HG03108 (cell line): Measurements from ENCODE around the gene MESP1.

Experiments
- ATAC-seq: cut with Tn5 transposase; IDR thresholded peaks from one replicate; pipeline ENCODE4 v1.9.1; 2021; ENCODE audit warnings: moderate library complexity; ENCODE audit not compliant: unreplicated experiment

Gene MESP1

DNA sequence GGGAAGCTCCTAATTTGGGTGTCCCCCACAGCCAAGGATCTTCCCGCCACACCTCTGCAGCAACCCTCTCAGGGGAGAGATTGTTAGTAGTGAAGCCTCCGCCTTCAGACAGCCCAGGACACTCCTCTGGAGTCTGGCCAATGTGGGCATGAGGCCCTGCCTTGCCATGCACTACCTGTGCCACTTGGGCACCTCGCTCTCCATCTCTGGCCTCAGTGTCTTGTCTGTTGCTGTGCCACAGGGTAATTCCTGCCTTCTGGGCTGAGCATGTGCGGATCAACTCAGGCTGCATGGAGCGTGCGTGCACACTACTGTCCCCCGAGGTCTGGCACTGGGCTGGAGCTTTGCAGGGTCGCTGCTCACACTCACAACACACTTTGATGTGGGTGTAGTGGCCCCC, 7.9 kb upstream of the MESP1 start:
- no peak for ATAC-seq

DNA sequence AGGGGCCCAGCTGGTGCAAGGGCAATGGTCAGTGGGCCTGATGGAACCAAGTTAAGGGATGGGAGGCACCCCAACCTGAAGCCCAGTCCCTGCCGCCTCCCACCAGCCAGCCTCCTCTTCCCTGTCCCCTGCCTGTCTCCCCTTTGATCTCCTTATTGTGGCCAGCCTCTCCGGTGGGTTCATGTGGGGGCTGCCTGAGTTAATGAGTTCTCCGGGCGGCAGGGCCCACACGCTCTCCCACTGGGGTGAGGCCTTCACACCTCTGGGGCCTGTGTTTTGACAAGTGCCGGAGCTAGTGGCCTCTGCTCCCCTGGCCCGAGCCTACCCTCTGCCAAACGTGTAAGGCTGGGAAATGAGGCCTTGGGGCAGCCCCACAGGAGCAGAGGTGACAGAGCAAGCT, 7.2 kb upstream of the MESP1 start:
- no peak for ATAC-seq

DNA sequence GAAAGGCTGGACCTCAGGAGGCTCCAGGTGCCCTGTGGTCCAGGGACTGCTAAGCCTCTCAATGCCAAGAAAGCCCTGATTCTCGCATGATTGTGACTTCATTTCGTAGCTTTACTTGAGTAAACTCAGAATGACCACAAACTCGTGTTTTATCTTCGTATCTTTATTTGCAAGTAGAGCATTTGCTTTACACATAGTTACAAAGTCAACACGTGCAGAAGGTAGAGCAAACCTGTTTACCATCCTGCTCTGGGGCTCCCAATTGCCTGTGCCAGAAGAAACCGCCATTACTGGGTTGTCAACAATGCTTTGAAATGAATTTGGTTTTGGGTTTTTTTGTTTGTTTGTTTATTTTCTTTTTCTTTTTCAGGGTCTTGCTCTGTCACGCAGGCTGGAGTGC, 5.8 kb upstream of the MESP1 start:
- no peak for ATAC-seq

DNA sequence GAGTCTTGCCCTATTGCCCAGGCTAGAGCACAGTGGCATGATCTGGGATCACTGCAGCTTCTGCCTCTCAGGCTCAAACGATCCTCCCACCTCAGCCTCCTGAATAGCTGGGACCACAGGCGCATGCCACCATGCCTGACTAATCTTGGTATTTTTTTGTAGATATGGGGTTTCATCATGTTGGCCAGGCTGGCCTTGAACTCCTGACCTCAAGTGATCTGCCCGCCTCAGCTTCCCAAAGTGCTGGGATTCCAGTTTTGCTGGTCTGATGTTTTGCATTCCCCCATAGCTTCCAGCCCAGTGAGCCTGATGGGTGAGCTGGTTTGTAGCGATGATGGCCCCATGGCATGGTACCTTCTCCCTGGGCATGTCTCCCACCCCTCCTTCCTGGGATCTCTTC, 4.7 kb upstream of the MESP1 start:
- ATAC-seq, result no peak

DNA sequence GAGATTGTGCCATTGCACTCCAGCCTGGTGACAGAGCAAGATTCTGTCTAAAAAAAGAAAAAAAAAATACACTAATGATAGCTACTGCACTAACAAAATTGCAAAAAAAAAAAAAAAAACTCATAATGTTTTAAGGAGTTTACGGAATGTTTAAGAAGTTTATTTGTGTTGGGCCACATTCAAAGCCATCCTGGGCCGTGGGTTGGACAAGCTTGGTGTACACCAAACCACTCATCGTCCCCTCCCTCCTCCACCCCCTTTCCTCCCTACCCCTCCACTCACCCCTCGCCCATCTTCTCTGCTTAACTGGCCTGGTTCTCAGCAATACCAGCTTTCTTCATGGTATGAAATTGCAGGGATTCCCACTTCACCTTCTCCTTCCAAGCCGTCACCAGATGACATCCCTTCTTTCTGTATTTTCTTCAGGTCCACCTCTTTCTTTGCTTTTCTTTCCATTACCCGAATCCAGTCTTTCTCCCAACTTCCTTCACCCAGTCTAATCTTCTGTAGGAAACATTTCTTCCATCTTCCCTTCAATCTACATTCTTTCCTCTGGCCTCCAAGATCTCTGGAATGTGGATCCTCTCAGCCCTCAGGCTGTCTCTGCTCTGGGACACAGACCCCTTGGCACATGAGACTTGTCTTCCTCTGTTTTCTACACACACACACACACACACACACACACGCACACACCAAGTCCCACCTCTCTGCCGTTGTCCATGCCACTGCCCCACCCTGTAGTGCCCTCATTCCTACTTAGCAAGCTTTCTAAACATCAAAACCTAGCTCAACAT, 3.5 kb upstream of the MESP1 start:
- no peak for ATAC-seq

DNA sequence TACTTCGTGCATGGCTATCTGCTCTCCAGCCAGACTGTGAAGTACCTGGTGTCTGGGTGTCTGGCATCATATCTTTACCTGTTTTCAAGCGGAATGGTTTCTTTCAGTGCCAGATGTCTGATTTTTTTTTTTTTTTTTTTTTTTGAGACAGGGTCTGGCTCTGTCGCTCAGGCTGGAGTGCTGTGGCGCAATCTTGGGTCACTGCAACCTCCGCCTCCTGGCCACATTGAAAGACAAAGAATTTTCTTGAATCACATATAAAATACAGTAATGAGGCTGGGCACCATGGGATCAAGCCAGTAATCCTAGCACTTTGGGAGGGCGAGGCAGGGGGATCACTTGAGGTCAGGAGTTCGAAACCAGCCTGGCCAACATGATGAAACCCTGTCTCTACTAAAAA, 2.8 kb upstream of the MESP1 start:
- no peak for ATAC-seq

DNA sequence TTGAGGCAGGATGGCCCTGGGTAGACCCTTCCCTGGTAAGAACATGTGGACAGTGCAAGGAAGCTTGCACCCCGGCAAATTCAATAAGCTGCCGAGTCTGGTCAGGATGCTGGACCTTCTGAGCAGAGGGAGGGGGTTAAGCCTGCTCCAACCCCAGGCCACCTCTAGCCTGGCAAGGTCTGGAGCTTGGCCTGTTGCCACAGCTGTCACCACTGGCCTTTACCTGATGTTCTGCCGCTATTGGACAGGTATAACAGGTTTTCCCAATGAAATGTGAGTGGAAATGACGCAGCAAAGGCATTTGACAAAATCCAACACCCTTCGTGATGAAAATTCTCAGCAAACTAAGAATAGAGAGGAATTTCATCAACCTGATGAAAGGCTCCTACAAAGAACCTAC, 699 bp upstream of the MESP1 start:
- ATAC-seq, result no peak

DNA sequence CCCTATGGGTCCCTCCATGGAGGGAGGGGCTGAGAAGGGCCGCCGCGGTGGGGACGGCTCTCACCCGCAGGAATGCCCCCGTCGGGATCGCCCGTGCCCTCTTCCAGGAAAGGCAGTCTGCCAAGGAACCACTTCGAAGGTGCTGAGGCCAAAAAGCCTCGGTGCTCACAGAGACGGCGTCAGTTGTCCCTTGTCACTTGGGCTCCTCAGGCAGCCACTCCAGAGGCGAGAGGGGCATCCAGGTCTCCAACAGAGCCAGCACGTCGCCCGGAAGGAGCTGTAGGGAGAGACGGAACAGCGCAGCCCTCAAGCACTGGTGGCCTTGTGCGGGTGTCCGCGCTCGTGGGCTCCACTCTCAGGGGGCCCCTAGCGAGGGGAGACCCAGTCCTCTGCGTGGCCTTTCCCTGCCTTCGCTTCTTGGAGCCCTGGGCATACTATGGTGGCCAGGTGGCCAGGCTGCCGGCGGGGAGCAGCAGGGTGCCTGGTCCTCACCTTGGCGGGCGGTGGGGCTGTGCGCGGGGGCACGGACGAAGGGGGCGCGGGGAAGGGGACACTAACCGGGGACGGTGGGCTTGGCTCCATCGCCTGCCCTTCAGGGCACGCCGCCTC, 994 bp downstream of the MESP1 start:
- ATAC-seq, result no peak

DNA sequence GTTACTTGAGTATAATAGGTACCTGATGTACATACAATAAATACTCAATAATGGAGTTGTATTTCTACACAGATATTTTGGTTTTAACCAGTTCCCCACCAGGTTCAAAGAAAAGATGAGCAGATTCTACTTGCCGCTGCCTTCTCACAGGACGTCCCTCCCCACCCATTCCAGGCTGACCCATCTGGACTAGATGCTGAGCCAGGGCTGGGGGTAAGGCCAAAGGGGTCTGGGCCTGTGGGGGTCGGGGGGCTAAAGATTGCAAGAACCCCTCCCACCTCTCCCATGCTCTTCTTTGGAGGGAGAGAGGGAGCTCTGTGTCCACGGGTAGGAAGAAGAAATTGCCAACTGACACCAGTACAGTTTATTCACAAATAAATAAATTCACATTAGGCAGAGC, 1.5 kb downstream of the MESP1 start:
- no peak for ATAC-seq

DNA sequence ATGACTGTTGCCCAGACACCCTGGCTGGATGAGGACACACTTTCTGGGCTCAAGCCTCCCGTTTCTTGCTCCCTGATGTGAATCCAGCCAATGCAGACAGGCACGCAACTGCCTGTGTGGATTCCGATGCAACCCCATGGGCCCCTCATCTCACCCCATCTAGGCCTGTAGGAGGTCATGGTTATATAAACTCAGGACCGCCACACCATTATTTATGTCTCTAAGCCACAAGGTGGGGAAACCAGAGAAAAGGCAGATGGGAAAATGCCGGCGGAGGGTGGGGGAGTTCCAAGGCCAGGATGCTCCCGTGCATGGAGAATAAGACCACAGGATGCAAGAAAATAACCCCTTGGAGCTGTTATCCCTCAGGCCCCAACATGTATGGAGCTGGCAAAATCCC, 2.0 kb downstream of the MESP1 start:
- no peak for ATAC-seq

DNA sequence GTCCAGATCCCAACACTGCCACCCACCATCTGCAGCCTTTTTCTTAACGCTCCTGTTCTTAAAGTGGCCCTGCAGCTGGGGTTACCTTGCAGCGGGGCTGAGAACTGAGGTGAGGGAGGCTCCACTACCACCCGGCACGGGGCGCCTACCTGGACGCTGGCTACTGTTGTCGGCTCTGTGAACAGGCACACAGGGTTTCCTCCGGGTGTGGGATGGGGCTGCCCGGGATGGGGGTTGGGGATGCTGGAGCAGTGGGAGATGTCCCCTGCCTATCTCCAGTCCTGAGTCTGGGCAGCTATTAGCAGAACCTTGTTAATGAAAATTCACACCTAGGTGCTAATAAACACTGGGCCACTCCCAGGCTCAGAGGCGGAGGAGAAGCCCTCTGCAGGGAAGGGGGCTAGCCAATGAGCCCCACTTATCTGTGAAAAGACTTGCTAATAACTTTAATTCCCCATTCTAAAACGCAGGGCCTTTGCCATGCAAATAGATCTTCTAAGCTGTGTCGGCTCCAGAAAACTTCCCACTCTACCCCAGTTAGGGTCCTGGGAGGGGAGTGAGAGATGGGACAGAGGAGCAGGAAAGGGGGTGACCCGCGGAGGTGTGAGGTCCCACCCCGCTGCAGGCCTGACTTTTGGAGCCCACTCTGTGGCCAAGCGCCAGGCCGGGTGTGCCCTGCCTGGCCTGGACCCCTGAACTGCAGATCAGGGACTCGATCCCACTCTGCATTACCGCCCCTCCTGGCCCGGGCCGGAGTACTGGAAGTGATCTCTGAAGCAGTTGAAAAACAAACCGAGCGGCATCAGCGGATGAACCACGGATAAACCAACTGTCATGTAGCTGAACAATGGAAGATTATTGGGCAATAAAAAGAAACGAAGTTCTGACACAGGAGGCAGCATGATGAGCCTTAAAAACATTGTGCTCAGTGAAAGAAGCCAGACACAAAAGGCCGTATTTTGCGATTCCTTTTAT, 3.1 kb downstream of the MESP1 start:
- no peak for ATAC-seq

DNA sequence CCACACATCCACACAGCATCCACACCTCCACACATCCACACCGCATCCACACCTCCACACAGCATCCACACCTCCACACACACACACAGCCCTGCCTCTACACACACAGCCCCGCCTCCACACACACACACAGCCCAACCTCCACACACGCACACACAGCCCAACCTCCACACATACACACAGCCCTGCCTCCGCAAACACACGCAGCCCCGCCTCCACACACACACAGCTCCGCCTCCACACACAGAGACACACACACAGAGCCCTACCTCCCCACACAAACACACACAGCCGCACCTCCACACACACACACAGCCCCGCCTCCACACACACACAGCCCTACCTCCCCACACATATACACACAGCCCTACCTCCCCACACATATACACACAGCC, 4.7 kb downstream of the MESP1 start:
- ATAC-seq, result no peak

DNA sequence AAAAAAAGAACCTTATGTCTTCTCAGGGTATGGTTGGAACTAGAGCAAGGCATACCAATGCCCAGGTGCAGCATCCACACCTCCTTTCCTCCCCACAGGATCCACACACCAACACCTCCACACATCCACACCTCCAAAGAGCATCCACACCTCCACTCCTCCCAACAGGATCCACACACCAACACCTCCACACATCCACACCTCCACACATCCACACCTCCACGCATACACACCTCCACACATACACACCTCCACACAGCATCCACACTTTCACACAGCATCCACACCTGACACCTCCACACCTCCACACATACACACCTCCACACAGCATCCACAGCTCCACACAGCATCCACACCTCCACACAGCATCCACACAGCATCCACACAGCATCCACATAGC, 5.3 kb downstream of the MESP1 start:
- ATAC-seq, result no peak

DNA sequence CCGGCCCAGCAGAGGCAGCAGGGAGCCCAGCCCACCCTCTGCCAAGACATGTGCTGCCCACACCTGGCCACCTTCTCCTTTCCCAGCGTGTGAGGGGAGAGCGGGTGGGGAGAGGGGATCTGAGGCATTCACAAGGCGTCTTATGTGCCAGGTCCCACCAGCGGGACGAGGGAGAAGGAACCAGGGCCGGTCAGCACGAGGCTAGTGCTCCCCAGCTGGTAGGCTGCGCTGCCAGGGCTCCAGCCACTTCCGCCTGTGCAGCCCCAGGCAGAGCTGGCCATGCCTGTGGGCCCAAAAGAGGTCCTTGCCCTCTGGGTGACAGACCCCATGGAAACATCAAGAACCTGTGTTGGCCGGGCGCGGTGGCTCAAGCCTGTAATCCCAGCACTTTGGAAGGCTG, 5.9 kb downstream of the MESP1 start:
- ATAC-seq, result no peak

DNA sequence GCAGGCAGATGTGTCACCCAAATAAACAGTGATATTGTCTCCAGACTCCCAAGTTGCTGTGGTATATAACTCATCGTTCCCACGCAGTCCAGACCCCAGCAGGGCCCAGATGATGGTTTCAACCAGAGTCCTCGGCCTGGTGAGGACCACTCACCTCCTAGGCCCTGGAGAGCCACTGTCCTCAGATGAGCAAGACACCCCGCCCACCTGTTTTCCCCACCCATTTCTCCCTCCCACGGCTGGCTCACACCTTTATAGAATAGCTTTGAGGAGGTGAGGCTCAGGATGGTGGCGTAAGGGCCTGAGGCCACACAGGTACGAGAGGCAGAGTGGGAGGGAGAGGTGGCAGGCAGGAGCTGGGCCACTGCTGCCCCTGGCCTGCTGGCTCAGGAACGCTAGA, 7.5 kb downstream of the MESP1 start:
- ATAC-seq, result no peak

DNA sequence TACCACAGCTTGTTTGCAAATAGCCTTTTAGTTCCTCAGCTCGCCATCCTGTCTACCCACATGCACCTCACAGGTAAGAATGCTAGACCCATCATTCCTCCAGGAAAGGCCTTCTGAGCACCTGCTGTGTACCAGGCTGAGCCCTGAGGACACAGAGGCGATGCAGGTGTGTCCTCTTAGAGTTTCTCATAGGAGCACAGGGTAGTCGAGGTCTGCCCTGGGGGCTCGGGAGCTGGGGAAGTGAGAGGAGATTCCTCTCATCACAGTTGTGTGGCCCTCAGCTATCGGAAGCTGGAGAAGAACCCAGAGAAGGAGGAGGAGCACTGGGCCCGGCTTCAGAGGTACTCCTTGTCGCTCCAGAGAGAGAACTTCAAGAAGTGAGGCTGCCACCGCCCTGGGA, 8.0 kb downstream of the MESP1 start:
- ATAC-seq, result no peak

DNA sequence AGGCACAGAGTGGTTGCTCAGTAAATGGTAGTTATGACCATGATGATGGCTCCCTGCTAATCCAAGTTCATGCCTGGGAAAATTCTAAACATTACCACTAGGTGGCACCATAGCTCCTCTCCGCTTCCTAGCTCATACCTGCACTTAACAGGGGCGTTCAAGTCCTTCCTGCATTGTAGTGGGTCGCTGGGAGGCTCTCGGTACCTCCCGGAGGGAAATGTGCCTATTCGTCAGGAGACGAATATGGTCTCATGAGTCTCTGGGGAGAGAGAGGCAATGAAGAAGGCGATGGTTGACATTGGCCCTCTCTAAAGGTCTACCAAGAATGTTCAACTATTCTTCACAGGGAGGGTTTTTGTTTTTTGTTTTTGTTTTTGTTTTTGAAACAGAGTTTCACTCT, 10.9 kb downstream of the MESP1 start:
- ATAC-seq, result peak; percentile 61

DNA sequence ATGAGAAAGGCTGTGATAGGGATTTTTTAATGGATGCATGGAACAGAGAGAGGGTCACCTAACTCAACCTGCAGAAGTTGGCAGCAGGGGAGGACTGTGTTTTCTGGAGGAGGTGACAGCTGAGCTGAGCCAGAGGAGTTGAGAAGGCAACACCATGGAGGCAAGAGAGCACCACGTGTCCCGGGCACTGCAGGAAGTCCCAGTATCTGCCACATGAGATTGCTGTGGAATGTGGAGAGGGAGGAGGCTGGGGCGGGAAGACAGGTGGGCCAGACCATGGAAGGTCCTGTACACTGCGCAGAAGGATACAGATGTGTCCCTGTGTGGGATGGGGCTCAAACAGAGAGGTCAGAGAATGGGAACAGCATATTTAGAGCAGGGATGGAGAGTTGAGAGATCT, 15.3 kb downstream of the MESP1 start:
- no peak for ATAC-seq

DNA sequence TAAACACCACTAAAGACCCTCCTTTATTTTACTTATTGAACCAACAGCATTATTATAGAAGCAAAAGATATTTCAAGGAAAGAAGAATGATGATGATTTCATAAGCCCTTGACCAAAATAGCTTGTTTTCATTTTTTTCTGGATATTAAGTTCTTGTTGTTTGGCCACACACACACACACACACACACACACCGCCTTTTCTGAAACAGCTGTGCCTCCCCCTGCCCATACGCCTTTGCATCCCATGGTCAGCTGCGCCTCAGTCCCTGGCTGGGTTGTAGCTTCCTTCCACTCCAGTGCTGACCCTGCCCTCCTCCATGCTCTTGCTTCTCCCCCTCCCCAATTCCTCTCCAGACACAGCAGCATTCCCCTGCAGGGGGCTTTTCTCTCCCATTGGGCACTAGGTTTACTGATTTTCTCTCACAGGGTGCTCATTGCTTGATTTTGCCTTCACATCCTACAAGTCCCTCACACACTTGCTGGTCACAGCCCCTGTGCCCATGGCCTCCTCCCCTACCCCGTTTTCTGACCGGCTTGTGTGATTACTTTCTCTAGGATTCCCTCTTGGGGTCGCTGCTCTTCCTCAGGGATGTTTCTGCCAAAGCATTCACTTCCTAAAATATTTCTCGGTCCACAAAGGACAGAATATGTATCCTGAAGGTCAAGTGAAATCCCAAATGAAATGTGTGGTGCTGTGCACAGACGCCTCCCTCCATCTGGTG, 18.4 kb downstream of the MESP1 start:
- ATAC-seq, result no peak

DNA sequence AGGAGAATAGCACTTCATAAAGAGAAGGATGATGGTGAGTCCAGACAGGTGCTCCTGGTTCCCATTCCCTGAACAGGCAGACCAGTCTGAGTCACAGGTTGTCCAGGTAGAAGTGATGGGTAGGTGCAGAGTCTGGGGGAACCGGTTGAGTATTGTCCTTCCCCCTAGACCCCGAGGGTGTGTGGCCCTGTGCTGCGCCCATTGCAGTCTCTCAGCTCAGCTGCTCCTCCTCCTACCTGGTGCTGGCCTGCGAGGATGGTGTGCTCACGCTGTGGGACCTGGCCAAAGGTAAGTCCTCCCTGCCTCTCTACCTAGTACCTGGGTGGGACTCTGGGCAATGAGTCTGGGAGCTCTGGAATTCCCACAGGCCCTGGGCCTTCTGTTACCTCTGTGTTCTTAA, 19.8 kb downstream of the MESP1 start:
- no peak for ATAC-seq

DNA sequence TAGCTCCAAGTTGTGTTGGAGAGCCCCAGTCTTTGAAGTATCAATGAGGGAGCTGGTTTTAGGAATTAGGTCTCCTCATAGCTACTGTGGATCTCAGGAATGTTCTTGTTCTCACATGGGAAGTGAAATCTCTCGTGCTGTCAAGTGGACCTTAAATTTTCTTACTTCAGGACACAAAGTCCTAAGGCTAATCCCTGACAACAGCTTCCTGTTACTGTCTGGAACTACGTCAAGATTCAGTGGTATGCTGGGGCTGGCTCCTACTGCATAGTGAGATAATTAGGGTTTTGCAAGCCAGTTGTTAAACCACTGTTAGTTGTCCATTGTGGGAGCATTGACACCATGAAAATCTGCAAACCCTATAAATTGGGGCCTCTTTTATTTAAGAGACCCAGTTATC, 22.8 kb downstream of the MESP1 start:
- no peak for ATAC-seq
